Activated CD8-positive, alpha-beta memory T cell treated with anti-CD3 and anti-CD28 coated beads for 36 hours (primary cell): Measurements from ENCODE around the gene CDON. TPM values are rescaled to one million over a fixed set of nuclear protein-coding genes. Genes with fewer than 3 reads are reported as not detected.

Source experiments
- CTCF ChIA-PET: fragments of 350-600 bp; sonication (Branson Sonifier 250); formaldehyde crosslinking; loops from one replicate; lab custom pipeline; 2021; ENCODE audit warnings: antibody characterized with exemption; lab: Charles Lee
- POLR2A ChIA-PET: fragments of 350-600 bp; sonication (Branson Sonifier 250); formaldehyde crosslinking; loops from one replicate; lab custom pipeline; 2021; ENCODE audit warnings: antibody characterized with exemption; lab: Charles Lee
- total RNA-seq, 2 experiments: library from RNA; stranded (reverse); gene quantifications; one replicate each; pipeline ENCODE4 v1.2.3, GENCODE V29; 2021

CDON gene
- total RNA-seq, 2 experiments from 2014 or later, result 2.3 TPM

- POLR2A ChIA-PET, result no interaction called here
- CTCF ChIA-PET, result no interaction called here
Observed at GRCh38 chr11:125968354-125968753, 94.3 kb downstream of the CDON start.

GRCh38 chr11:125967515-125967914 lies 95.2 kb downstream of the CDON start:
- POLR2A ChIA-PET, result no interaction called here
- CTCF ChIA-PET, result no interaction called here

GRCh38 chr11:125960771-125961170 lies 101.9 kb downstream of the CDON start:
- CTCF ChIA-PET, result no interaction called here

GRCh38 chr11:125959931-125960330 lies 102.7 kb downstream of the CDON start:
- POLR2A ChIA-PET, result no interaction called here
- CTCF ChIA-PET, result interaction anchor here (1.6 kb wide), 1 partner anchor 16 kb away, joined by 3 read pairs; no protein-coding TSS in a partner anchor

More at GRCh38 chr11:125960771-125961170, 101.9 kb downstream of the CDON start:
- POLR2A ChIA-PET, result no interaction called here

GRCh38 chr11:125959511-125959910 lies 103.2 kb downstream of the CDON start:
- ChIA-PET CTCF (interaction anchor here (1.6 kb wide), 1 partner anchor 16 kb away, joined by 3 read pairs; no protein-coding TSS in a partner anchor), POLR2A (no interaction called here)

GRCh38 chr11:125958872-125959400 lies 103.7 kb downstream of the CDON start:
- ChIA-PET CTCF (interaction anchor here (1.6 kb wide), 1 partner anchor 15 kb away, joined by 3 read pairs; no protein-coding TSS in a partner anchor), POLR2A (no interaction called here)

DNA sequence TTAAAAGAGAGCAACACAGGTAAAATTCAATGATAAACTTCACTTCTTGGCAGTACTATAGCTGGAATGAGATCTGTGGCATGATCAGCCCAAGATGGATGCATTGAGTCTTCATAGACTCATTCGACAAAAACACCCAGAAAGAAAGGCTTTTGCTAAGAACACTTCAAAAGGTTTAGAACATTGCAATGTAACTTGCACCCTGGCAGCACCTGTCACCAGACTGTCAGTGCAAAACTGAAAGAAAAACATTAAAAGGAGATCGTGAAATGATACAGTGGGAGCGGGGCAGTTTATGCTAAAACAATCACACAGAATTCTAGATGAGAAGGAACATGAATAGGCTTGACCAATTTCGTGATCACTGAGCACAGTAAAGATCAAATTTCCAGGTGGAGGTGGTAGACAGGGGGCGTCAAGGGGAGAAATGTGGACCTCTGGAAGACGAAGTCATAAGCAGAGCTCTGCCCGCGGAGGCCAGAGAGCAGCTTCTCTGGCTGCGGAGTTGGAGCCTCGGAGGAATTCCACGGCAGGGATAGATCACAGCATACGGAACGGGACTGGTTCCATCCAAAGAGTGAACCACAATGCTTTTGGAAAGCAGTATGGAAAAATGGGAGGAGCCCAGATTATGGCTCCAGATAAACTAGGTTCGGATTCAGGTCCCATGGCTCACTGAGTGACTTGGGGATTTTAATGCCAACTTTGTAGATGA lies 104.9 kb downstream of the CDON start:
- ChIA-PET POLR2A (no interaction called here), CTCF (no interaction called here)

DNA sequence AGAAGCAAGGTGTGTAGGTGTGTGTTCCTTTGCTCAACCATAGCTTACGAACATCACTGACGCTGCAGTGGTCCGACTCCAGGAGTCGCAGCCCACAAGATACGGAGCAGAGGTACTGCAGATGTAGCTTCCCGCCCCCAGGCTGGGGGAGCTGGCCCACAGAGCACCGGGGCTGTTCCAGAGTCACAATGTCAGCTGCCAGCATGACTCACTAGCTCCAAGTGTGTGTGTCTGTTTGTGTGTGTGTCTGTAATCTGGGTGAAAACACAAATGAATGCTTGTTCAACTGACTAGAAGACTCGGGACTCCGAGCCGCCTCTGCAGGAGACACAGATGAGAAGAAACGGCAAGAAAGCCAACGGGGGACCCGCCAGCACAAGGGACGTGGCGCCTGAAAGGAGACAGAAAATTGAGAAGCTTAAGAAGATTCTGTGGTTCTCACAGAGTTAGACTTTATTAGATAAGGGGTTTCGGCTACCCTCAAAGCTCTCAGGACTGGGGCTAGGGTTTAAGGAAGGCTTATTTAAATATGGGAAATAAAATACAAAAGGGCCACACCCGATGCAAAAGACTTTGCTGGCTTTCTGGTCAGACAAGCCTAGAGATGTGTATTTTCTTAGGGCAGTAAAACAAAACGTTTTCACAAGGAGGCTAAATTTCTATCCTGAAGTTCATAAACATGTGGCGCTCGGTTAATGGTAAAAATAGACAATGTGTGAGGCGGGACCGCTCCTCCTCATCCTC lies 106.1 kb downstream of the CDON start:
- ChIA-PET POLR2A (no interaction called here), CTCF (no interaction called here)

DNA sequence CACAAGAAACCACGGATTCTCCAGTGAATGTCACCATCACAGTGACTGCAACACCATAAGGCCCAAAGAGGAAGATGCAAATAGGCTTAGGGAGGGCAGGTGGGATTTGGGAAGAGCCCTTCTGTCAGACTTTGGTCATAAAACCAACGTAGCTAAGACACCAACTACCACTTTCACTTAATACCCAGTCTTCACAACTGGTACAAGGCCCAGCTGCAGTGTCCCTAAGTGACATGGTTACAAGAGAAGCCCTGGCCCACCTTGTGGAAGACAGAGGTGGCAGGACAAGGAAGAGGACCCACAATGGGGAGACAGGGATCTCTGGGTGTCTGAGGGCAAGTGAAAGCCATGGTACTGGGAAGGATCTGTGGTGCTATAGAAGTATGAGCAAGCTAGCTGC lies 106.8 kb downstream of the CDON start:
- POLR2A ChIA-PET, result no interaction called here
- CTCF ChIA-PET, result no interaction called here

DNA sequence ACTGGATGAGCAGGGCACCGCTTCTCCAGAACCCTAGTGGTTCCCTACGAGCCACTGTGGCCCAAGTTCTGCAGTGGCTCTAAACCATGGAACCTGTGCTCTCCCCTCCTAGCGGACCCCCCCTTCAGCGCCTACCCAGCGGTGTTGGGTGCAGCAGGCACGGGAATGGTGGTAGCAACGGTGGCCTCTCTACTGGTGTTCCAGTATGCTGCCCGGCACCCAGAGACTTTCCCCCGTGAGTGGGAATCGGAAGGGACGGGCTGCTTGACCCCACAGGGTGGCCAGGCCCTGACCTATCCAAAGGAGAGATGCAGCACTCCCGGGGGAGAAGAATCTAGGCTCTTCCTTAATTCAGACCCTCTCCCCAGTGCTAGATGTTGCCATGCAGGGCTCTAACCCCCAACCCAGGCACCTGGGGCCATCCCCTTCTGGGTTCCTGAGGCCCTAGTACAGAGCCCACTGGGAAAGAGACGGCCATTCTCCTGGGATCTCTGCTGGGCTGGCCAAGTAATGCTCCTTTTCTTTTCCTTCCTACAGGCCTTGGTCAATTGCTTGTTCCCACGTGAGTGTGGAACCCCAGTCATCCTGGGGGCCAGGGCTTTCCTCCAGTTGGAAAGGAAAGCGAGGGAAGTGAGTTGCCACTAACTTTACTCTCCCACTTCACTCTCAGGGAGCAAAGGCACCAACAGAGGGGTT lies 107.6 kb downstream of the CDON start:
- CTCF ChIA-PET, result no interaction called here
- POLR2A ChIA-PET, result no interaction called here

DNA sequence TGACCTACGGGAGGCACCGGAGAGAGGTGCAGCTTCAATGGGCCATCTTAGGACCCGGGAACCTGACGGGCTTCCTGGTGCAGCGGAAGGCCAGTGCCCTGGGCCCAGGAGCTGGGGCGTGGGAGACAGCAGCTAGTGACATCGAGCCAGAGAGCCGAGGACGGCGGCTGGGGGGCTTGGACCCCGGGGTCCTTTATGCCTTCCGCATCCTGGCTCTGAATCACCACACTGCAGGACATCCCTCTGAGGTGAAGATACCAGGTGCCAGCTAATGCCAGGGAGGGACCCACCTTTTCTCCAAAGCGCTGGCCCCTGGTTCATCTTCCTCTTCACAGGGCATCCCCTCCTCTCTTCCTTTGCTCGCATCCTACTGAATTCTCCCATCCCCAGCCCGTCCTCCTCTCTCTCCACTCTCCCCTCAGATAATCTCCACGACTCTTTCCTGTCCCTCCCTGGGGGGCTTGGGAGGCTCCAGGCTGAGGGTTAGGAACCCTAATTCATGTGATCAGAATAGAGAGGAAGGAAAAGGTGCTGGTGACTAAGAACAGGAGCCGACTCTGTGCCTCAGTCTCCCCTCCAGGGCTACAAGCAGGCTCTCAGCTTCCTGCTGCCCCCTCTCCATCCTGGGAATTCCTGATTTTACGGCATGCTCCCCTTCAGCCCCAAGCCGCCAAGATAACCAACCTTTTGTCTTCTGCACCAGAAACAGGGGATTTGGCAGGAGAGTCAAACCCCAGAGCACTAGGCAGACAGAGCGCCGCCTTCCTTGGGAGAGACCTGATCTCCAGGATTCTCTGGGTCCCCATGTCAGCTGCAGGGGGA lies 108.3 kb downstream of the CDON start:
- ChIA-PET CTCF (interaction anchor here (0.6 kb wide), 1 partner anchor 17 kb away, joined by 3 read pairs; no protein-coding TSS in a partner anchor), POLR2A (no interaction called here)

DNA sequence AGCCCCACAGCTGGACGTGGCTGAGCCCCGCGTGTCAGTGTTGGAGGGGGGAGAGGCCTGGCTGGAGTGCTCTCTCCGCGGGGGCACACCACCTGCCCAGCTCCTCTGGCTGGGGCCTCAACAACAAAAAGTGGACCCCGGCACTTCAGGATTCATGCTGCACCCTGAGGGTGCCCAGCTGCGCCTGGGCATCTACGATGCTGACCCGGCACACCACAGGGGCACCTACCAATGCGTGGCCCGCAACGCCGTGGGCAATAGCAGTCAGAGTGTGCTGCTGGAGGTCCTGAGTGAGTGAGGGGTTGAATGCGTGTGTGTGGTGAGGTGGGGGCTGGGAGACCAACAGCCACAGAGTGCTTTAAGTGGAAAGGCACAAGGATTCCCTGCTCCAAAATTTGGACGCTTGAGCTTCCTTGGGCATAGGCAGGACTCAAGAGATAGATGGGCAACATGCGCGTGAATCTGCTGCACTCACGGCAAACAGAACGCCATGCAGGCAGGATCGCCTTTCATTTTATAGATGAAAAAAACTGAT lies 109.2 kb downstream of the CDON start:
- ChIA-PET POLR2A (no interaction called here), CTCF (no interaction called here)

DNA sequence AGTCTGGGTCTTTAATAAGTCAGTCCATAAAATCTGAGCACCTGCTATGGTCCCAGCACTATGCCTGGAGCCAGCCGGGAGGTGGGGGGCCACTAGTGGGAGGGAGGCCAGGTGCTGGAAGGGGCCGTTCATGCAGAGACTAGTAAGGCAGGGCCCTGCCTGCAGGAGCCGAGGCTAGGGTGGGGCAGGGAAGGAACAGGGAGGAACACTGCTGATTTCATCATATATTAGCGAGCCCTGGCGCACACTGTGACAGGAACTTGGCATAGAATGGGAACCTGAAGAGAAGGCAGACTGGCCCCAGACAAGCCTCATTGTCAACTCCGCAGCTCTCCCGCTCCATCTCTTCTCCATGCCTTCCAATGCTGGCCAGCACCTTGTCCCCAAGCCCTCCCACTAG lies 109.7 kb downstream of the CDON start:
- ChIA-PET POLR2A (no interaction called here), CTCF (no interaction called here)

- ChIA-PET POLR2A (no interaction called here), CTCF (no interaction called here)
Observed at GRCh38 chr11:125952559-125952958, 110.1 kb downstream of the CDON start.

DNA sequence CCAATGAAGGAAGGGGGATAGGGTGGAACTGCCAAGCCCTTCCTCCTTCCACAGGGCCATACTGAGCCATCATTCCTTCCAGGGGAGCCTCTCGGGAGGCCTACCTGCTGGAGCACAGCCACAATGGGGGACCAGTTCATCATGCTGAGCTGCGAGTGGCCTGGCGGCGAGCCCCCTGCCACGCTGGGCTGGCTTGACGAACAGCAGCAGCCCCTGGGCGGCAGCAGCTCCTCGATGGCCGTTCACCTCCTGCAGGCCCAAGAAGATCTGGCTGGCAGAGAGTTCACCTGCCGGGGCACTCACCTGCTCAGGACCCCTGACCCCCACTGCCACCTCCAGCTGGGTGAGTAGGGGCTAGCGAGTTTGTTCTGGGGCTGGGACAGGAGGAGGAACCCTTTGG lies 110.9 kb downstream of the CDON start:
- ChIA-PET POLR2A (no interaction called here), CTCF (no interaction called here)

DNA sequence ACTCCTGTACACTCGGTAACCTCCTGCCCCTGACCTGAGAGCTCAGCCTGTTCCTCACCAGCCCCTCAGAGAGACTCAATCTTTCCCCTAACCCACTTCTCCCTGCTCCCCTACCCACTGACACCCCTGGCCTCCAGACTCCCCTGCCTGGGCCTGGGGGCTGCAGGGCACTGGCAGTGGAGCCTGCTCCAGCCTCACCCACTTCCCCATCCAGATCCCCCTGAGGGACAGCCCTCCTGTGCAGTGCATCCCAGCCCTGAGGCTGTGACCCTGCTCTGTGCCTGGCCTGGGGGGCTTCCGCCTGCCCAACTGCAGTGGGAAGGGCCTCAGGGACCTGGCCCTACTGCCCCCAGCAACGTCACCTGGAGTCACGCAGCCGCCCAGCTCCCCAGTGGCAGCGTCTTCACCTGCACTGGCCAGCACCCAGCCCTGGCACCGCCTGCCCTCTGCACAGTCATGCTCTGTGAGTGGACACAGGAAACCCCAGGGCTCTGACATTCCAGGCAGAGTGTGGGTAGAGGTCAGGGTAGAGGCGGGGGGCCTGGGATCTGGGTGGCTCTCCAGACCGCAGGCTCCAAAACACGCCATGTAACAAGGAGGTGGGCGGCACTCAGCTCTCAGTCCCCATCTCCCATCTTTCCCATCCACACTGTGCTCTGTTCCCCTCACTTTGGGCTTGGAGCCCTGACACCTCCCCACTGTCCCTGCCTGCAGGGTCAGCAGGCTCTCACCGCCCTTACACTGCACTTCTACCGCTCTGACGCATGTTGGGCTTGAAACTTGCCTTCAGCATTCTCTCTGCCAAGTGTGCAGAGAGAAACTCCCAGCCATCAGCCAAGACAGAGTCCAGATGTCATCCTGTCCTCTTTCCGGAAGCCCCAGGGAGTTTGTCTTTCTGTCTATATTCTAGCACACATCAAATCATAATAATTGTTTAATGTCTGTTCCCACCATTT lies 111.7 kb downstream of the CDON start:
- ChIA-PET POLR2A (no interaction called here), CTCF (no interaction called here)

GRCh38 chr11:125950178-125950490 lies 112.5 kb downstream of the CDON start:
- ChIA-PET POLR2A (no interaction called here), CTCF (no interaction called here)
